SJCRH30 (cell line): Measurements from ENCODE around the gene TRABD2A. TPM values are rescaled to one million over a fixed set of nuclear protein-coding genes. Genes with fewer than 3 reads are reported as not detected.

Source experiments
- DNase-seq, 2 experiments: peaks; one replicate each; pipeline ENCODE4 v3.0.0-alpha.2; 2015 to 2020
- H3K27ac ChIP-seq: fragments of 250-450 bp; sonication (Bioruptor Pico); 2 replicates; pipeline ENCODE4 v1.5.1; 2020; ENCODE audit warnings: mild to moderate bottlenecking, moderate library complexity
- H3K27me3 ChIP-seq: fragments of 250-450 bp; sonication (Bioruptor Pico); 2 replicates; pipeline ENCODE4 v1.5.1; 2020; ENCODE audit warnings: mild to moderate bottlenecking, moderate library complexity
- H3K36me3 ChIP-seq: fragments of 250-450 bp; sonication (Bioruptor Pico); 2 replicates; pipeline ENCODE4 v1.5.1; 2020; ENCODE audit warnings: mild to moderate bottlenecking, moderate library complexity
- H3K4me1 ChIP-seq: fragments of 250-450 bp; sonication (Bioruptor Pico); 2 replicates; pipeline ENCODE4 v1.5.1; 2020; ENCODE audit warnings: mild to moderate bottlenecking, moderate library complexity
- H3K4me3 ChIP-seq: fragments of 250-450 bp; sonication (Bioruptor Pico); 2 replicates; pipeline ENCODE4 v1.5.1; 2020; ENCODE audit warnings: mild to moderate bottlenecking, moderate library complexity
- H3K9me3 ChIP-seq: fragments of 250-450 bp; sonication (Bioruptor Pico); replicated peaks from 2 replicates; pipeline ENCODE4 v1.5.1; 2020; ENCODE audit warnings: mild to moderate bottlenecking, moderate library complexity
- total RNA-seq: library from RNA; depleted of rRNA; stranded (reverse); fragments of >200 nt; shearing (Covaris generic); gene quantifications from 2 replicates; pipeline ENCODE4 v1.2.3, GENCODE V29; 2014

The TRABD2A gene
- total RNA-seq, 1 experiment from 2014 or later: 1.4 TPM

GRCh38 chr2:84811839-84812431 is 68.9 kb downstream of the TRABD2A start:
- Histone ChIP-seq H3K4me3 (no peak overlapping the region), H3K4me1 (peaks cover 17% of the 10 kb centered on the region), H3K36me3 (no peaks in the 10 kb centered on the region), H3K9me3 (0 out of 2 replicates have a peak, but pooled peaks cover 2% of the 10 kb centered on the region), H3K27me3 (no peaks in the 10 kb centered on the region), H3K27ac (no peak overlapping the region)
- no peak for DNase-seq

- no peak overlapping the region for H3K27ac ChIP-seq
- no peak for DNase-seq
- no peak overlapping the region for H3K4me3 ChIP-seq
- H3K27me3 ChIP-seq: no peaks in the 10 kb centered on the region
- peaks cover 25% of the 10 kb centered on the region for H3K4me1 ChIP-seq
- 0 out of 2 replicates have a peak, but pooled peaks cover 2% of the 10 kb centered on the region for H3K9me3 ChIP-seq
- no peaks in the 10 kb centered on the region for H3K36me3 ChIP-seq
Measured at GRCh38 chr2:84808279-84808678, 72.6 kb downstream of the TRABD2A start.

- no peak overlapping the region; the same call in 1 of the 2 replicates for H3K27ac ChIP-seq
- peaks cover 25% of the 10 kb centered on the region for H3K4me1 ChIP-seq
Measured at GRCh38 chr2:84807063-84807485, 73.8 kb downstream of the TRABD2A start.

GRCh38 chr2:84805250-84805958 is 75.5 kb downstream of the TRABD2A start:
- peaks cover 25% of the 10 kb centered on the region for H3K4me1 ChIP-seq
- H3K36me3 ChIP-seq: no peaks in the 10 kb centered on the region
- no peak overlapping the region for H3K4me3 ChIP-seq
- H3K27me3 ChIP-seq: no peaks in the 10 kb centered on the region
- no peak for DNase-seq
- H3K27ac ChIP-seq: no peak overlapping the region
- 0 out of 2 replicates have a peak, but pooled peaks cover 4% of the 10 kb centered on the region for H3K9me3 ChIP-seq

More at GRCh38 chr2:84807063-84807485, 73.8 kb downstream of the TRABD2A start:
- H3K9me3 ChIP-seq: 0 out of 2 replicates have a peak, but pooled peaks cover 4% of the 10 kb centered on the region
- no peaks in the 10 kb centered on the region for H3K27me3 ChIP-seq
- H3K4me3 ChIP-seq: no peak overlapping the region
- peak; percentile 87 to 88 for DNase-seq
- H3K36me3 ChIP-seq: no peaks in the 10 kb centered on the region

GRCh38 chr2:84801811-84802210 is 79.1 kb downstream of the TRABD2A start:
- H3K4me1 ChIP-seq: peaks cover 7% of the 10 kb centered on the region
- H3K27me3 ChIP-seq: no peaks in the 10 kb centered on the region
- no peaks in the 10 kb centered on the region for H3K36me3 ChIP-seq
- no peak for DNase-seq
- H3K27ac ChIP-seq: no peak overlapping the region
- no peak overlapping the region for H3K4me3 ChIP-seq
- H3K9me3 ChIP-seq: 0 out of 2 replicates have a peak, but pooled peaks cover 2% of the 10 kb centered on the region

- Histone ChIP-seq H3K4me3 (no peak overlapping the region), H3K27ac (no peak overlapping the region), H3K36me3 (no peaks in the 10 kb centered on the region), H3K4me1 (no peaks in the 10 kb centered on the region; the same call in 1 of the 2 replicates), H3K27me3 (no peaks in the 10 kb centered on the region), H3K9me3 (0 out of 2 replicates have a peak, but pooled peaks cover 2% of the 10 kb centered on the region)
- DNase-seq: no peak
Measured at GRCh38 chr2:84800194-84800805, 80.6 kb downstream of the TRABD2A start.

GRCh38 chr2:84799772-84800171 is 81.1 kb downstream of the TRABD2A start:
- Histone ChIP-seq H3K27ac (no peak overlapping the region), H3K4me3 (no peak overlapping the region), H3K9me3 (0 out of 2 replicates have a peak, but pooled peaks cover 2% of the 10 kb centered on the region), H3K36me3 (no peaks in the 10 kb centered on the region), H3K4me1 (no peaks in the 10 kb centered on the region), H3K27me3 (no peaks in the 10 kb centered on the region)
- no peak for DNase-seq

GRCh38 chr2:84797271-84797670 is 83.6 kb downstream of the TRABD2A start:
- H3K36me3 ChIP-seq: no peaks in the 10 kb centered on the region
- DNase-seq: no peak
- no peaks in the 10 kb centered on the region for H3K4me1 ChIP-seq
- no peaks in the 10 kb centered on the region for H3K27me3 ChIP-seq
- no peak overlapping the region for H3K4me3 ChIP-seq
- no peak overlapping the region for H3K27ac ChIP-seq
- no peaks in the 10 kb centered on the region for H3K9me3 ChIP-seq

- Histone ChIP-seq H3K4me1 (no peaks in the 10 kb centered on the region), H3K4me3 (no peak overlapping the region), H3K36me3 (no peaks in the 10 kb centered on the region), H3K27ac (no peak overlapping the region), H3K27me3 (no peaks in the 10 kb centered on the region), H3K9me3 (no peaks in the 10 kb centered on the region)
- no peak for DNase-seq
Measured at GRCh38 chr2:84796798-84797197, 84.1 kb downstream of the TRABD2A start.

- Histone ChIP-seq H3K27me3 (no peaks in the 10 kb centered on the region), H3K4me1 (no peaks in the 10 kb centered on the region), H3K27ac (no peak overlapping the region), H3K9me3 (no peaks in the 10 kb centered on the region), H3K36me3 (no peaks in the 10 kb centered on the region), H3K4me3 (no peak overlapping the region)
- DNase-seq: no peak
Measured at GRCh38 chr2:84793641-84794040, 87.2 kb downstream of the TRABD2A start.

GRCh38 chr2:84792856-84793522 is 87.9 kb downstream of the TRABD2A start:
- Histone ChIP-seq H3K9me3 (no peaks in the 10 kb centered on the region), H3K27me3 (no peaks in the 10 kb centered on the region), H3K4me1 (no peaks in the 10 kb centered on the region), H3K4me3 (no peak overlapping the region), H3K27ac (no peak overlapping the region), H3K36me3 (no peaks in the 10 kb centered on the region)
- DNase-seq: no peak

- Histone ChIP-seq H3K27me3 (no peaks in the 10 kb centered on the region), H3K4me1 (no peaks in the 10 kb centered on the region)
Measured at GRCh38 chr2:84788498-84788897, 92.4 kb downstream of the TRABD2A start.

GRCh38 chr2:84788027-84788426 is 92.9 kb downstream of the TRABD2A start:
- H3K27me3 ChIP-seq: no peaks in the 10 kb centered on the region
- no peaks in the 10 kb centered on the region for H3K9me3 ChIP-seq
- H3K4me1 ChIP-seq: no peaks in the 10 kb centered on the region
- no peak overlapping the region for H3K27ac ChIP-seq
- no peaks in the 10 kb centered on the region for H3K36me3 ChIP-seq
- no peak overlapping the region for H3K4me3 ChIP-seq
- DNase-seq: no peak

More at GRCh38 chr2:84788498-84788897, 92.4 kb downstream of the TRABD2A start:
- Histone ChIP-seq H3K27ac (no peak overlapping the region), H3K36me3 (no peaks in the 10 kb centered on the region), H3K4me3 (no peak overlapping the region), H3K9me3 (no peaks in the 10 kb centered on the region)
- DNase-seq: no peak

GRCh38 chr2:84786601-84787000 is 94.3 kb downstream of the TRABD2A start:
- Histone ChIP-seq H3K36me3 (no peaks in the 10 kb centered on the region), H3K27ac (no peak overlapping the region), H3K9me3 (no peaks in the 10 kb centered on the region), H3K4me3 (no peak overlapping the region), H3K27me3 (no peaks in the 10 kb centered on the region), H3K4me1 (no peaks in the 10 kb centered on the region)
- no peak for DNase-seq

GRCh38 chr2:84785950-84786349 is 94.9 kb downstream of the TRABD2A start:
- Histone ChIP-seq H3K4me3 (no peak overlapping the region), H3K27ac (no peak overlapping the region), H3K36me3 (no peaks in the 10 kb centered on the region), H3K27me3 (no peaks in the 10 kb centered on the region), H3K4me1 (no peaks in the 10 kb centered on the region), H3K9me3 (no peaks in the 10 kb centered on the region)
- DNase-seq: no peak
